Activated CD8-positive, alpha-beta memory T cell treated with anti-CD3 and anti-CD28 coated beads for 4 hours (primary cell): ENCODE results near the gene RFT1.
"Not testable (repeated sequence)": the region's sequence is repeated elsewhere in the genome, so short reads cannot be mapped to it uniquely, and the experiment has no call there.

Experiments
- DNase-seq, 2 donors: peaks; one replicate each; pipeline ENCODE4 v3.0.0-alpha.2; 2020; ENCODE audit warnings: low read depth in 2 of 2

Gene RFT1

GRCh38 chr3:53162672-53163443 is 32.6 kb upstream of the RFT1 start:
- DNase-seq, result peak; percentile 41 to 52

- peak; percentile 20 to 38 for DNase-seq
Observed at GRCh38 chr3:53161820-53162671, 31.8 kb upstream of the RFT1 start.

GRCh38 chr3:53161450-53161819 is 31.2 kb upstream of the RFT1 start:
- DNase-seq, result no peak

GRCh38 chr3:53160660-53161449 is 30.6 kb upstream of the RFT1 start, which contains the start of gene PRKCD:
TSS of gene PRKCD (plus strand) at chr3:53161209. CDS start at chr3:53178423, 17,214 bp downstream.
- peak; percentile 59 to 60 for DNase-seq

- no peak for DNase-seq
Observed at GRCh38 chr3:53160061-53160659, 29.9 kb upstream of the RFT1 start.

GRCh38 chr3:53159156-53160060 is 29.2 kb upstream of the RFT1 start:
- no peak for DNase-seq

- no peak for DNase-seq
Observed at GRCh38 chr3:53158765-53159155, 28.5 kb upstream of the RFT1 start.

- no peak for DNase-seq
Observed at GRCh38 chr3:53157974-53158580, 27.8 kb upstream of the RFT1 start.

GRCh38 chr3:53156368-53156834 is 26.2 kb upstream of the RFT1 start:
- no peak for DNase-seq

- DNase-seq, result no peak
Observed at GRCh38 chr3:53155760-53156159, 25.5 kb upstream of the RFT1 start.

GRCh38 chr3:53154881-53155285 is 24.6 kb upstream of the RFT1 start:
- no peak for DNase-seq

GRCh38 chr3:53153980-53154379 is 23.7 kb upstream of the RFT1 start:
- no peak for DNase-seq

- no peak for DNase-seq
Observed at GRCh38 chr3:53153264-53153823, 23.1 kb upstream of the RFT1 start.

- DNase-seq, result no peak
Observed at GRCh38 chr3:53151870-53152660, 21.8 kb upstream of the RFT1 start.

- DNase-seq, result no peak
Observed at GRCh38 chr3:53151465-53151864, 21.2 kb upstream of the RFT1 start.

GRCh38 chr3:53151086-53151438 is 20.8 kb upstream of the RFT1 start:
- not testable (repeated sequence) for DNase-seq

- no peak for DNase-seq
Observed at GRCh38 chr3:53150247-53151085, 20.2 kb upstream of the RFT1 start.

- DNase-seq, result no peak
Observed at GRCh38 chr3:53149699-53150098, 19.5 kb upstream of the RFT1 start.
